ENCODE measurements around the gene FSTL1. TPM values are rescaled to one million over a fixed set of nuclear protein-coding genes. Genes with fewer than 3 reads are reported as not detected.

FSTL1 gene
- total and polyA plus RNA-seq, 2 of the 8 experiments (the other 6 are each of a cell fraction or from before 2014, with no cell fraction given) = 158 to 516 TPM

DNA sequence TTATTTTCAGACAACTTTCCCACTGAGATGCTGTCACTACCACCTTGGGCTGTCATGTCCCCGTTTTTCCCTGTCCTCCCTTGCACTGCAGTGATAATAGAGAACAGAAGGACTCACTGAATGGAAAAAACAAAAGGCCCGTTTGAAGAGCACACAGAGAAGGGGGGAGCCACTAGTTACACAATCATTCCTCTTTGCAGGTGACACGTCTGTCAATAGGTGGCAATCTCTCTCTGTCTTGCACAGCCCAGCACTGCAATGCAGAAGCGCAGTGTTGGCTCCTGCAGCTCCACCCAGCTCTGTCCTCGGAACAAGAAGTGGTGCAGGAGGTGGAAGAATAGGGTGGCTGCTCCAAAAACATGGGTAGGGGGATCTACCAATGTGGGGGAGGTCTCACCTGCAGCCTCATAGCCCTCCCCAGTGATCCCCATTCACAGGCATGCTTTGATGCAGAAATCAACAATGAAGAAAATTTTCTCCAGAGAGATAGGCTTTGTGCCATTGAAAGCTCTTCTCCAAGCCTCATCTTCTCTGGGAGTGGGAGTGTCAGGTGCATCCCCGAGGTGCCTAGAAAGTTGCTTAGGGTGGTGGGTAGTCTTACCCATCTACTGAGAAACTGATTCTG is 31.8 kb downstream of the FSTL1 start (continued):
- no peak for TF ChIP-seq CTBP2 (IDR thresholded peaks at IDR 0.05; ENCODE audit: borderline replicate concordance, insufficient read depth, insufficient read length, low read length)
- no peak for TF ChIP-seq RBBP5 (IDR thresholded peaks at IDR 0.05; ENCODE audit: borderline replicate concordance, low read depth, low read length)
- TF ChIP-seq KDM4A (IDR thresholded peaks at IDR 0.05; ENCODE audit: low read depth, low read length, severe bottlenecking) = no peak
- TF ChIP-seq, protein P1, sequence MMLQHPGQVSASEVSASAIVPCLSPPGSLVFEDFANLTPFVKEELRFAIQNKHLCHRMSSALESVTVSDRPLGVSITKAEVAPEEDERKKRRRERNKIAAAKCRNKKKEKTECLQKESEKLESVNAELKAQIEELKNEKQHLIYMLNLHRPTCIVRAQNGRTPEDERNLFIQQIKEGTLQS (IDR thresholded peaks at IDR 0.05; ENCODE audit: insufficient read depth, low read depth, low read length) = no peak
- TF ChIP-seq, protein P2, sequence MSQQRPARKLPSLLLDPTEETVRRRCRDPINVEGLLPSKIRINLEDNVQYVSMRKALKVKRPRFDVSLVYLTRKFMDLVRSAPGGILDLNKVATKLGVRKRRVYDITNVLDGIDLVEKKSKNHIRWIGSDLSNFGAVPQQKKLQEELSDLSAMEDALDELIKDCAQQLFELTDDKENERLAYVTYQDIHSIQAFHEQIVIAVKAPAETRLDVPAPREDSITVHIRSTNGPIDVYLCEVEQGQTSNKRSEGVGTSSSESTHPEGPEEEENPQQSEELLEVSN (IDR thresholded peaks at IDR 0.05) = no peak
- 0 out of 2 replicates have a peak, but pooled peaks have one; percentile 31 for TF ChIP-seq JUND (IDR thresholded peaks at IDR 0.05; ENCODE audit: low read length)
- TF ChIP-seq HDAC6 (IDR thresholded peaks at IDR 0.05; ENCODE audit: low read depth, low read length) = no peak
- TF ChIP-seq YY1 (IDR thresholded peaks at IDR 0.05; ENCODE audit: low read depth, low read length) = no peak
- TF ChIP-seq POLR2A (IDR thresholded peaks at IDR 0.05; ENCODE audit: control extremely low read depth in 1 of 2, low read depth in 2 of 2, low read length in 2 of 2) = 0 out of 3 replicates have a peak, but pooled peaks of 1 of the 2 experiments have one; percentile 12
- peak in 1 of 2 experiments; percentile 76; a peak in 2 of 4 replicates for TF ChIP-seq SIN3A (conservative IDR thresholded peaks at IDR 0.05 in 1 of 2, IDR thresholded peaks at IDR 0.05 in 1 of 2; ENCODE audit: low read depth in 1 of 2, low read length in 2 of 2)
- no peak for TF ChIP-seq SIX5 (IDR thresholded peaks at IDR 0.05; ENCODE audit: low read depth, low read length)
- TF ChIP-seq SP4 (IDR thresholded peaks at IDR 0.05; ENCODE audit: low read length) = no peak
- no peak for TF ChIP-seq PHF8 (conservative IDR thresholded peaks at IDR 0.05; ENCODE audit: low read depth, low read length)
- peak; percentile 86 to 87 for TF ChIP-seq RAD21 (IDR thresholded peaks at IDR 0.05 in 1 of 2, conservative IDR thresholded peaks at IDR 0.05 in 1 of 2; ENCODE audit: low read depth in 2 of 2, low read length in 2 of 2)
- TF ChIP-seq, protein P3, sequence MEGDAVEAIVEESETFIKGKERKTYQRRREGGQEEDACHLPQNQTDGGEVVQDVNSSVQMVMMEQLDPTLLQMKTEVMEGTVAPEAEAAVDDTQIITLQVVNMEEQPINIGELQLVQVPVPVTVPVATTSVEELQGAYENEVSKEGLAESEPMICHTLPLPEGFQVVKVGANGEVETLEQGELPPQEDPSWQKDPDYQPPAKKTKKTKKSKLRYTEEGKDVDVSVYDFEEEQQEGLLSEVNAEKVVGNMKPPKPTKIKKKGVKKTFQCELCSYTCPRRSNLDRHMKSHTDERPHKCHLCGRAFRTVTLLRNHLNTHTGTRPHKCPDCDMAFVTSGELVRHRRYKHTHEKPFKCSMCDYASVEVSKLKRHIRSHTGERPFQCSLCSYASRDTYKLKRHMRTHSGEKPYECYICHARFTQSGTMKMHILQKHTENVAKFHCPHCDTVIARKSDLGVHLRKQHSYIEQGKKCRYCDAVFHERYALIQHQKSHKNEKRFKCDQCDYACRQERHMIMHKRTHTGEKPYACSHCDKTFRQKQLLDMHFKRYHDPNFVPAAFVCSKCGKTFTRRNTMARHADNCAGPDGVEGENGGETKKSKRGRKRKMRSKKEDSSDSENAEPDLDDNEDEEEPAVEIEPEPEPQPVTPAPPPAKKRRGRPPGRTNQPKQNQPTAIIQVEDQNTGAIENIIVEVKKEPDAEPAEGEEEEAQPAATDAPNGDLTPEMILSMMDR (IDR thresholded peaks at IDR 0.05; ENCODE audit: control extremely low read depth in 1 of 3, insufficient read depth in 1 of 3, low read depth in 1 of 3, low read length in 3 of 3) = peak; percentile 44 to 74 (median 72)
- no peak for TF ChIP-seq KDM5A (IDR thresholded peaks at IDR 0.05; ENCODE audit: low read length)
- TF ChIP-seq CBX8 (IDR thresholded peaks at IDR 0.05; ENCODE audit: borderline replicate concordance, low read depth, low read length) = no peak
